HCT116 (cell line): ENCODE data around the gene CD44. TPM values are rescaled to one million over a fixed set of nuclear protein-coding genes. Genes with fewer than 3 reads are reported as not detected.

Source experiments
- ATAC-seq: fragments of 200-7000 bp; cut with Tn5 transposase; 2 replicates; pipeline ENCODE4 v1.9.1; 2020; ENCODE audit warnings: mild to moderate bottlenecking, moderate library complexity
- BruUV-seq: library from RNA; stranded (reverse); fragments of 400-500 nt; replicated peaks from 2 replicates; lab custom pipeline; 2021; lab: Mats Ljungman, UMichigan
- CTCF ChIA-PET: fragments of 300-600 bp; sonication (Branson Sonifier 250); formaldehyde crosslinking; loops from one replicate; lab custom pipeline; 2021; ENCODE audit warnings: antibody characterized with exemption; lab: Charles Lee
- POLR2A ChIA-PET: fragments of 300-600, 350-600 bp; sonication (Branson Sonifier 250); formaldehyde crosslinking; loops from one replicate; lab custom pipeline; 2021; ENCODE audit warnings: antibody characterized with exemption; lab: Charles Lee
- RAD21 ChIA-PET, 2 experiments: fragments of 300-600 bp; sonication (Branson Sonifier 250); formaldehyde crosslinking; loops; one replicate each; lab custom pipeline; 2023; ENCODE audit warnings: low total read pairs in 2 of 2; ENCODE audit not compliant: uncharacterized antibody in 2 of 2, unreplicated experiment in 2 of 2, low non-redundant PET in 1 of 2; lab: Charles Lee
- DNase-seq: peaks from one replicate; pipeline ENCODE4 v3.0.0-alpha.2; 2010; ENCODE audit warnings: low read depth, low spot score
- H2AFZ ChIP-seq: fragments of 200-600 bp; shearing (Covaris generic), sonication (generic); 2 replicates; pipeline ENCODE4 v1.6.1; 2017; ENCODE audit warnings: low read depth, mixed run types, mixed read lengths, antibody characterized with exemption, low read length; ENCODE audit not compliant: poor library complexity, severe bottlenecking
- H3K27ac ChIP-seq: 2 replicates; pipeline ENCODE4 v1.5.1; 2012; ENCODE audit warnings: low read depth, low read length
- H3K27me3 ChIP-seq: fragments of 200-600 bp; sonication (generic); 2 replicates; pipeline ENCODE4 v1.6.1; 2016; ENCODE audit warnings: mixed run types, low read length, mixed read lengths; ENCODE audit not compliant: insufficient read depth
- H3K36me3 ChIP-seq, 2 experiments: fragments of 200-500 bp in 1 of 2; fragments of 200-600 bp in 1 of 2; sonication (Bioruptor generic) in 1 of 2; sonication (generic) in 1 of 2; 2 replicates each; pipeline versions ENCODE4 v1.5.1 to v1.6.1; 2014 to 2016; ENCODE audit warnings: low read length in 2 of 2, inconsistent platforms in 1 of 2, mixed read lengths in 1 of 2, mixed run types in 1 of 2; ENCODE audit not compliant: insufficient read depth in 2 of 2, control insufficient read depth in 1 of 2
- H3K4me1 ChIP-seq, 2 experiments: fragments of 200-600 bp in 1 of 2; sonication (generic) in 1 of 2; 2 replicates each; pipeline versions ENCODE4 v1.5.1 to v1.6.1; 2012 to 2017; ENCODE audit warnings: low read length in 2 of 2, inconsistent platforms in 1 of 2, mild to moderate bottlenecking in 1 of 2, mixed read lengths in 1 of 2, mixed run types in 1 of 2, moderate library complexity in 1 of 2; ENCODE audit not compliant: insufficient read depth in 2 of 2, control insufficient read depth in 1 of 2
- H3K4me2 ChIP-seq: fragments of 200-600 bp; sonication (generic); 2 replicates; pipeline ENCODE4 v1.6.1; 2017; ENCODE audit warnings: mixed run types, low read length, mixed read lengths
- H3K4me3 ChIP-seq, 2 experiments: fragments of 200-600 bp in 1 of 2; sonication (generic) in 1 of 2; replicated peaks in 1 of 2; 2 replicates each; pipeline ENCODE4 v1.5.1; 2011 to 2016; ENCODE audit warnings: low read length in 2 of 2, control low read depth in 1 of 2, low read depth in 1 of 2, mild to moderate bottlenecking in 1 of 2, mixed read lengths in 1 of 2, mixed run types in 1 of 2
- H3K79me2 ChIP-seq: fragments of 200-600 bp; sonication (generic); 2 replicates; pipeline ENCODE4 v1.6.1; 2017; ENCODE audit warnings: mild to moderate bottlenecking, mixed run types, low read length, moderate library complexity, mixed read lengths; ENCODE audit not compliant: insufficient read depth
- H3K9ac ChIP-seq: fragments of 200-600 bp; sonication (generic); 2 replicates; pipeline ENCODE4 v1.6.1; 2016; ENCODE audit warnings: low read length, mixed read lengths
- H3K9me2 ChIP-seq: fragments of 200-600 bp; sonication (generic), shearing (Covaris generic); 2 replicates; pipeline ENCODE4 v1.6.1; 2017; ENCODE audit warnings: mixed run types, mild to moderate bottlenecking, moderate library complexity; ENCODE audit not compliant: insufficient read depth
- H3K9me3 ChIP-seq, 2 experiments: fragments of 200-500 bp in 1 of 2; fragments of 200-600 bp in 1 of 2; sonication (Bioruptor generic) in 1 of 2; sonication (generic) in 1 of 2; 2 replicates each; pipeline ENCODE4 v1.6.1; 2014 to 2017; ENCODE audit warnings: low read length in 2 of 2, mixed read lengths in 2 of 2, inconsistent platforms in 1 of 2, low read depth in 1 of 2, mild to moderate bottlenecking in 1 of 2, mixed run types in 1 of 2, moderate library complexity in 1 of 2; ENCODE audit not compliant: control insufficient read depth in 1 of 2, insufficient read depth in 1 of 2
- H4K20me1 ChIP-seq: fragments of 200-600 bp; sonication (generic), shearing (Covaris generic); 2 replicates; pipeline ENCODE4 v1.6.1; 2017; ENCODE audit warnings: mixed run types, mild to moderate bottlenecking, moderate library complexity; ENCODE audit not compliant: insufficient read depth
- CEBPB ChIP-seq: IDR thresholded peaks from 2 replicates; pipeline ENCODE4 v1.6.1; 2012; ENCODE audit warnings: low read depth
- CTCF ChIP-seq, 3 experiments: fragments of 200-600 bp in 1 of 3; sonication (generic) in 1 of 3; IDR thresholded peaks in 2 of 3; conservative IDR thresholded peaks in 1 of 3; 2 replicates each; pipeline ENCODE4 v1.5.1; 2012 to 2017; ENCODE audit warnings: low read depth in 2 of 3, low read length in 2 of 3, antibody characterized with exemption in 1 of 3, borderline replicate concordance in 1 of 3, control low read depth in 1 of 3, mild to moderate bottlenecking in 1 of 3, mixed read lengths in 1 of 3, mixed run types in 1 of 3, moderate library complexity in 1 of 3; ENCODE audit not compliant: insufficient read depth in 1 of 3
- FOSL1 ChIP-seq: IDR thresholded peaks from 2 replicates; pipeline ENCODE4 v1.6.1; 2012; ENCODE audit warnings: low read depth
- JUND ChIP-seq: IDR thresholded peaks from 2 replicates; pipeline ENCODE4 v1.6.1; 2012
- RAD21 ChIP-seq: IDR thresholded peaks from 2 replicates; pipeline ENCODE4 v1.6.1; 2012; ENCODE audit warnings: low read depth, mild to moderate bottlenecking
- SIN3A ChIP-seq: IDR thresholded peaks from 2 replicates; pipeline ENCODE4 v1.6.1; 2012; ENCODE audit warnings: low read depth
- ZFX ChIP-seq: fragments of 450-650 bp; IDR thresholded peaks from 2 replicates; pipeline ENCODE4 v1.6.1; 2017
- intact Hi-C: fragments of 100-400 bp; cut with micrococcal nuclease; formaldehyde crosslinking; loops from 2 replicates; pipeline ENCODE4 v1.10.0; 2022
- total RNA-seq: library from RNA; stranded (reverse); gene quantifications from one replicate; pipeline ENCODE4 v1.2.1, GENCODE V29; 2021; ENCODE audit not compliant: unreplicated experiment

The CD44 gene
- total RNA-seq, 1 experiment from 2014 or later, result 742 TPM

- H4K20me1 ChIP-seq, result peaks cover 14% of the 10 kb centered on the region; the same call in 1 of the 2 replicates
- ATAC-seq, result no peak
- ChIA-PET POLR2A (no interaction called here), RAD21 (no interaction called here), CTCF (no interaction called here)
- H3K4me3 ChIP-seq, result no peak overlapping the region
- H3K4me1 ChIP-seq, result peaks cover 80 to 91% of the 10 kb centered on the region in 2 experiments
- H3K9me2 ChIP-seq, result no peaks in the 10 kb centered on the region
- intact Hi-C loops, result loop anchor here (10.0 kb wide), 1 partner anchor 236 kb away; no protein-coding TSS in a partner anchor
- no peaks in the 10 kb centered on the region for H3K27me3 ChIP-seq
- H2AFZ ChIP-seq, result no peak overlapping the region
- H3K4me2 ChIP-seq, result peak overlapping the region; percentile 2; the same call in 1 of the 2 replicates
- H3K27ac ChIP-seq, result peak overlapping the region; percentile 11; the same call in 1 of the 2 replicates
- no peak for TF ChIP-seq CEBPB
- TF ChIP-seq, all 23 proteins: peak for 0
- H3K9ac ChIP-seq, result no peak overlapping the region
- no TSS peak for BruUV-seq
- peaks cover 0 to 5% of the 10 kb centered on the region in 2 experiments; a peak in 1 of 4 replicates for H3K36me3 ChIP-seq
- H3K79me2 ChIP-seq, result peaks cover 100% of the 10 kb centered on the region
- no peak for DNase-seq
- no peaks in the 10 kb centered on the region for H3K9me3 ChIP-seq
These were observed 21.4 kb downstream of the CD44 start for GRCh38 chr11:35160246-35160824.

DNA sequence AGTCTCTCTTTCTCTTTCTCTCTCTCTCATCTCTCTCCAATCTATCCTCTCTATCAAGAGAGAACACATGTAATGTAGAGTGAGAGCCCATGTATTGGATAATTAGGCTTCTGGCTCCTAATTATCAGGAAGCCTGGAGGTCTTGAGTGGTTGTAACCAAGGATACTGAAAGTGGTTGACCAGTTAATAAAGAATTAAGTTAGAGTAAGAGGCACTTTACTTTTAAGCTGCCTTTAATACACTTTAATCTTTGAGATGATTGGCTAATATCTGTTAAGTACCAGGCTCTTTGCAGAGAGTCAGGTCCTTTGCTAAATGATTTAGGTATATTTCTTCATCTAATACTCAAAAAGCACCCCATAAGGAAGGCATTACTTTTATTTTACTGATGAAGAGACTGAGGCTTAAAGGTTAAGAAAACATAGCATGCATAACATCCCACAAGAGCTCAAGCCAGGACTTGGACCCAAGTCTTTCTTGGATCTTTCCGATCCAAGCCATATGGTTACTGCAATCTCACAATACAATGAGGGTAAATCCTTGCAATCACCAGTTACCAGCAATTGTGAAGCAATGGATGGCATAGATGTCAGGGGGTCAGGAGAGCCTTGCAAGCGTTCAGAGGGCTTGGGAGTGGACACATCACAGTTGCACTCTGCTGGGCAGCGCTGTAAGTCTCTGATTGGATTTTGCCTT lies 22.1 kb downstream of the CD44 start:
- no TSS peak for BruUV-seq
- CTCF ChIA-PET, result no interaction called here
- Histone ChIP-seq H2AFZ (no peak overlapping the region), H3K27ac (peak overlapping the region; percentile 27), H3K4me2 (peak overlapping the region; percentile 72), H4K20me1 (peaks cover 7% of the 10 kb centered on the region; the same call in 1 of the 2 replicates), H3K36me3 (no peaks in the 10 kb centered on the region; a peak in 1 of 4 replicates), H3K79me2 (peaks cover 100% of the 10 kb centered on the region), H3K4me1 (peaks cover 87 to 97% of the 10 kb centered on the region in 2 experiments), H3K9me2 (no peaks in the 10 kb centered on the region), H3K9ac (no peak overlapping the region), H3K9me3 (no peaks in the 10 kb centered on the region), H3K4me3 (no peak overlapping the region), H3K27me3 (no peaks in the 10 kb centered on the region)
- no peak for DNase-seq
- RAD21 ChIA-PET, result no interaction called here
- intact Hi-C loops, result loop anchor here (10.0 kb wide), 1 partner anchor 236 kb away; no protein-coding TSS in a partner anchor
- no peak for ATAC-seq
- TF ChIP-seq RAD21 (no peak), CTCF (IDR thresholded peaks at IDR 0.05 in 2 of 3, conservative IDR thresholded peaks at IDR 0.05 in 1 of 3; ENCODE audit: borderline replicate concordance in 1 of 3, insufficient read depth in 1 of 3, low read depth in 2 of 3, low read length in 2 of 3) (no peak), CEBPB (no peak), JUND (no peak), FOSL1 (no peak), ZFX (no peak), SIN3A (no peak)
- POLR2A ChIA-PET, result interaction anchor here (2.0 kb wide), 1 partner anchor 13 kb away, joined by 5 read pairs; no protein-coding TSS in a partner anchor
